GM21390 (cell line): ENCODE results near the gene HCFC2.
A peak's percentile ranks its signal among the peaks of the same experiment; 100 is the strongest.
"Not testable (repeated sequence)": the region's sequence is repeated elsewhere in the genome, so short reads cannot be mapped to it uniquely, and the experiment has no call there.

ENCODE experiments used
- ATAC-seq: cut with Tn5 transposase; IDR thresholded peaks from one replicate; pipeline ENCODE4 v1.9.1; 2021; ENCODE audit not compliant: unreplicated experiment

HCFC2 gene

GRCh38 chr12:104114834-104115586 is 50.7 kb downstream of the HCFC2 start:
- not testable (repeated sequence) for ATAC-seq

- ATAC-seq = no peak
Observed at GRCh38 chr12:104115587-104115975, 51.2 kb downstream of the HCFC2 start.

DNA sequence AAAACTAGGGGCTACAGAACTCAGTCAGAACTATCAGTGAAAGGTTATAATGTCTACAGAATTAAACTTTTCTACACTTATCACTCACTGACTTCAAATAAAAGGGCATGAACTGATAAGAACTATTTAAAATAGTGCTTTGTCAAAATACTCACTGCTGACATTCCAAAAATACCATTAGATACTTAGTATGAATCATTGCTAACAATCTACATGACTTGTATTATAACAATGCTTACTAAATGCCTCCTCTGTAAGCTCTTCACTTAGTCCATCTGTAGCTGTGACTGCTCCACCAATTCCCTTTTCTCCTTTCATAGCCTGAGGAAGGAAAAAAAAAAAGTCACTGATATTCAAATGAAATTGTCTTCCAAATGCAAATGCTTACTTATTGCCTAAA is 56.7 kb downstream of the HCFC2 start:
- no peak for ATAC-seq

DNA sequence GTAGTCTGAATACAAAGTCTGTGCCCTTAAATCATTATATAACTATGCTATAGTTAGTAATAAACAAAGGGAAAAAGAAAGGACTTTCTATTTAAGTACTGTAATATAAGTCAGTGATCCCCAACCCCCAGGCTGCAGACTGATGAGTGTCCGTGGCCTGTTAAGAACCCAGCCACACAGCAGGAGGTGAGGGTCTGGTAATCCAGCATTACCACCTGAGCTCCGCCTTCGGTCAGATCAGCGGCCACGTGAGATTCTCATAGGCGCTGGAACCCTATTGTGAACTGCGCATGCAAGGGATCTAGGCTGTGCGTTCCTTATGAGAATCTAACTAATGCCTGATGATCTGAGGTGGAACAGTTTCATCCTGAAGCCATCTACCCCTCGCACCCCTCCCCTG is 58.0 kb downstream of the HCFC2 start:
- ATAC-seq = no peak

GRCh38 chr12:104126548-104126947 is 62.2 kb downstream of the HCFC2 start:
- ATAC-seq = no peak

DNA sequence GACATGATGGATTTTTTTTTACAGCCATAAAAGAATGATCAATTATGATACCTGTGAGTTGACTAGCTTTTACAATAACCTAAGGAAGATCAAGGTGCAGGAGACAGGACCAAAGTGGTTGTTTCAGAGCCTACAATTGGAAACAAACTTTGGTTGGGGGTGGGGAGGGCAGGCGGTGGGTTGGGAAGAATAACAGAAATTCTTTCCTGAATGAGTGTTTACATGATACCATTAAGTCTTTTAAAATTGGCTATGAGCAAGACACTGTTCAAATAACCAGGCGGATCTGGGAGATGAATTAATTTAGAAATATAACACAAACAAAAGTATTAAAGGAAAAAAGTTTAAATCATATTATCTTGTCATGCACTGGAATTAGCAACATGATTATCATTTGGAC is 66.4 kb downstream of the HCFC2 start:
- no peak for ATAC-seq

DNA sequence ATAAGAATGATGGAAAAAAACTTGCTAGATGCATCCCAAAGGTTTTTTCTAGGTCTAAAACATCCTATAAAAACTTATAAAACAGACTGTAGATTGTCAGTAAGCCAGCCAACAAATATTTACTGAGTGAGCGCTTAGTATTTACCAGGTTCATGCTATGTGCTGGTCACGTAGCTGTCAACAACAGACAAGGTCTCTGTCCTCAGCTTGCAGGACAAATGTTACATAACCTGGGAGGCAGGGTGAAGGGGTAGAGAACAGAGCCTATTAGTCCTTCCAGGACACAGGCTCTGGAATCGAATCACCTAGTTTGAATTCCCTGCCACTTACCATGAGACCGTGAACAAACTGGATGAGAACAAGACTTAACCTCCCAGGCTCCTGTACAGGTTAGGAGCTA is 67.3 kb downstream of the HCFC2 start:
- no peak for ATAC-seq

DNA sequence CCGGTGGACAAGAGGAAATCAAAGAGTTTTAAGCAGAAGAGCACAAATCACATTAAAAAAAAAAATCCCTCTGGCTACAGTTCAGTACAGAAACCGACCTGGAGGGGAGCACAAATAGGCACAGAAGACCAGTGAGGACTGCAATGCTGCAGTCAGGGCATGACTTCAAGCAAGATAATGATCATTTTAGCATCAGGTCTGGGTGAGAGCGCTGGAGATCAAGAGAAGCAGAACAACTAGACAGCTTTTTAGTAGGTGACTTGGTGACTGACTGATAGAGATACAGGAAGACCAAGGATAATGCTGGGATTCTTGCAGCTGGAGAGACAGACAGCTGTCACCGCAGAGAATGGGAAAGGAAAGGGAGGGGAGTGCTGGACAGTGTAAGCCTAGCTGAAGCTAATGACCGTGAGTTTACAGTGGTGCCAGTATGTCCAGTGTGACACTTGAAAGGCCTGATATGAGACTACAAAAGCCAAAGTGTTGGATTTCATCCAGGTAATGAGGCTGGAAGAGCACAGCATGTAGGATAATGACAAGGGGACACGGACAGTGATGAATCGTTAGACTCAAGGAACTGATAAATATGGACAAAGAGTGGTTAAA is 68.1 kb downstream of the HCFC2 start:
- ATAC-seq = no peak

- no peak for ATAC-seq
Observed at GRCh38 chr12:104133321-104133720, 69.0 kb downstream of the HCFC2 start.

DNA sequence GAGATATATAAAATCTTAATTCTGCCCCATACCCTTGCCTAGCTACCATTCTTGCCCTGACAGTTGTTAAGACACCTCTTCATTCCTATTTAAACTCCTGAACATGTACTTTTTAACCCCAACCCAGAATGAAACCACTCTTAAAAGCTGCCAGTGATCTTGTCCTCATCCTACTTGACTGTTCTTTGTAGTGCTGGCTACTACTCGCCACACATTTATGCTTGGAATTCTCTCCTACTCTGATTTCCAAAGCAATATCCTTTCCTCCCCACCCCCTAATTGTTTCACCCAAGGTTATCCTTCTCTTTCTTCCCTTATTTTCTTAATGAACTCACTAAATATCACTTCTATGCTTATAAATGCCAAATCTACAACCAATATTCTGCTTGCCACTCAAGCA is 69.5 kb downstream of the HCFC2 start:
- ATAC-seq = no peak

DNA sequence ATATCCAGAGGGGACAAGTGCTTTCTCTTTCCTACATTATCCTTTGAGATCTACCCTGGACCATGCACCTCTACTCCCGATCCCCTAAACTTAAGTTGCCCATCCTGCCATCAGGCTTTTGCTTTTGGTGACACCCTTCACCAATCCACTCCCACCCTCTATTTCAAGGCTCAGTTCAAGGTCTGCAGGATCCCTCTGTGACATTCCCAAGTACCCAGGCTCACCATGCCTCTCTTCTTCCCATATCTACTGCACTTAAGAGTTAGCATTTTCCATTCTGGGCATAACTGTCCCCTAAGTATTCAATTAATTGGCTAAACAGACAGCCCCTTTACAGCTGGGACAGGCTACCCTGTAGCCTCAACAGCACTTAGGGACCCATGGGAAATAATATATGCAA is 70.6 kb downstream of the HCFC2 start:
- no peak for ATAC-seq

DNA sequence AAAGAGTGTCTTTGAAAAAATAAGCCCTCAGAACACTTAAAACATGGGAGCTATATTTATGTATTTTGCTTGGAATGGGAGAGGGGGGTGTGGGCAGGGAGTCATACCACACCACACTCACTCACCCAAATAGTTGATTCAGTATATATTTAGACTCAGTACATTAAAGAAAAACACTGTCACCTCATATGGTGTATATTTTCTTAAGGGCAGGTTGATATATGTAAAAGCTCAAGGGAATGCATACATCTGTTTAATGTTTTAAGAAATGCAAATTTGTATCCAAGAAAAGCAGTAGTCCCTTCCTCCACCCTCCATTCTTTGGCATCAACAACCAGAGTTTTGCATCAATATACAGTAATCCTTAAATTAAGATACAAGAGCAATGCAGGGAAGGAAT is 72.2 kb downstream of the HCFC2 start:
- no peak for ATAC-seq

- peak; percentile 34 for ATAC-seq
Observed at GRCh38 chr12:104137001-104137901, 72.9 kb downstream of the HCFC2 start.

GRCh38 chr12:104137902-104138796 is 73.8 kb downstream of the HCFC2 start, which contains the start of gene NFYB:
NFYB (minus strand) TSS chr12:104138210; CDS start chr12:104135453, 2,757 bp downstream.
- peak; percentile 85 for ATAC-seq

DNA sequence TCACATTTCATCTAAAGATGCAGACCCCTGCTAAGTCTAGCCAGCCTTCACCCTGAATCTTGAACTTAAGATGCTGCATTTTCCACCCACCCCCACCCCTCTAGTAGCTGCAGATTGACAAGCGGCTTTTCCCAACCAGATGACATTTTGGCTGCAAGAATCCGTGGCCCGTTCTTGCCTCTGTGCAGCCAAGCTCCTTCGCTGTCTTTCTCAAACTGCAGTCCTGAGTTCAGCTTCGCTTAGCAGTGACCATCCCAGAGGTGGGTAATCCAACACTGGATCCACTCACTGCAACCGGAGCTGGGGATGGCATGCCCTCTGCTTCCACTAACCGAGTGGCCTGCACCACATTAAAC is 74.4 kb downstream of the HCFC2 start:
- no peak for ATAC-seq

- no peak for ATAC-seq
Observed at GRCh38 chr12:104142543-104142942, 78.2 kb downstream of the HCFC2 start.

DNA sequence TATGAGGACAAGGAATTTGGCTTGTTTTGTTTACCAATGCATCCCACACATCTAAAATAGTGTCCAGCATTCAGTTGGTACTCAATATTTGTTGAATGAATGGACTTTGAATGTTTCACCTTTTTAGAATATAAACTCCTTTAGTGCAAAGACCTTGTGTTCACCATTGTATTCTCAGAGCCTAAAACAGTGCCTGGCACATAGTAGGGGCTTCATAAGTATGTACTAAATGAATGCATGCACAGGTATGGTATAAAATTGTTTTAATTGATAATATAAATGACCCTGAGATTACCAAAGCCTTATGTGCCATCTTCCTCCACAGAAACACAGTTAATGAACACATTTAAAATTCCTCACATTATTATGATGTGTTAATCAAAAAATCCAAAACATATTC is 78.7 kb downstream of the HCFC2 start:
- no peak for ATAC-seq

DNA sequence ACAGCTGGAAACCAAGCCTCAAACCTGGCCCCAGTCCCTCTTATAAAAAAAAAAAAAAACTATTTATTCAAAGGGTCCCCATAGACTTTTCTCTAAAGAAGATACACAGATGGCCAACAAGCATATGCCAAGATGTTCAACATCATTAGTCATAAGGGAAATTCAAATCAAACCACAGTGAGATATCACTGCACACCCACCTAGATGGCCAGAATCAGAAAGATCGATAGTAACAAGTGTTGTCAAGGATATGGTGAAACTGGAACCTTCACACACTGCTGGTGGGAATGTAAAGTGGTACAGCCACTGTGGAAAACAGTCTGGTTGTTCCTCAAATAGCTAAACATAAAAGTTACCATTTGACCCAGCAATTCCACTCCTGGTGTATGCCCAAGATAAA is 79.6 kb downstream of the HCFC2 start:
- ATAC-seq = no peak

GRCh38 chr12:104147346-104147745 is 83.0 kb downstream of the HCFC2 start:
- no peak for ATAC-seq

GRCh38 chr12:104150416-104150815 is 86.1 kb downstream of the HCFC2 start:
- ATAC-seq = no peak
